ENCODE measurements around the gene HOXC10.

GRCh38 chr12:54011665-54012532 lies 27.0 kb downstream of the HOXC10 start:
- TF ChIP-seq ZBTB43 (CRISPR knock-in tag; IDR thresholded peaks at IDR 0.05) (no peak), ETV6 (CRISPR knock-in tag; IDR thresholded peaks at IDR 0.05) (no peak), ZNF232 (CRISPR knock-in tag; IDR thresholded peaks at IDR 0.05) (no peak), CTCF (IDR thresholded peaks at IDR 0.05) (no peak), USF1 (CRISPR knock-in tag; IDR thresholded peaks at IDR 0.05) (no peak), CBFB (CRISPR knock-in tag; IDR thresholded peaks at IDR 0.05; ENCODE audit: low read depth) (no peak), GABPB1 (CRISPR knock-in tag; IDR thresholded peaks at IDR 0.05) (no peak), NR3C1 (CRISPR knock-in tag; conservative IDR thresholded peaks at IDR 0.05; ENCODE audit: low read depth) (no peak), SMAD3 (CRISPR knock-in tag; IDR thresholded peaks at IDR 0.05; ENCODE audit: borderline replicate concordance) (no peak), SP1 (CRISPR knock-in tag; conservative IDR thresholded peaks at IDR 0.05) (no peak)
